ENCODE data around the gene PHF8.

Gene PHF8

DNA sequence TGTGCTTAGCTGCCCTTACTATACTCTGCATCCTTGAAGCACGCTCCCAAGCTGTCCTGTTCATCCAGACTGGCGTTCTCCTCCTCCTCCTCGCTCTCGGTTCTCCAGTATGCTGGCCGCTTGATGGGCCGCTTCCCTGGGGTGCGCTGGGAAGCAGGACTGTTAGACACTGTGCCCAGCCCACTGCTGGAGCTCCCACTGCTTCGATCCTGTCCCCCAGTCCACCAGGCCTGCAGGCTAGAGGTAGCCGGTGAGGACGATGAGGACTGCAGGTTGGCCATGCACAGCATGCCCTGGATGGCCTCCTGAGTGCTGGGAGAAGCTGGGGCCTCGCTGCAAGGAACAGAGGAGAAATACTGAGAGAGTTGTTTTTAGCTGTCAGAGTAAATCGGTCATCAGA, 59.4 kb downstream of the PHF8 start:
- DNase-seq (ENCODE audit: extremely low read depth, low read depth): no peak
- TF ChIP-seq, protein P1, sequence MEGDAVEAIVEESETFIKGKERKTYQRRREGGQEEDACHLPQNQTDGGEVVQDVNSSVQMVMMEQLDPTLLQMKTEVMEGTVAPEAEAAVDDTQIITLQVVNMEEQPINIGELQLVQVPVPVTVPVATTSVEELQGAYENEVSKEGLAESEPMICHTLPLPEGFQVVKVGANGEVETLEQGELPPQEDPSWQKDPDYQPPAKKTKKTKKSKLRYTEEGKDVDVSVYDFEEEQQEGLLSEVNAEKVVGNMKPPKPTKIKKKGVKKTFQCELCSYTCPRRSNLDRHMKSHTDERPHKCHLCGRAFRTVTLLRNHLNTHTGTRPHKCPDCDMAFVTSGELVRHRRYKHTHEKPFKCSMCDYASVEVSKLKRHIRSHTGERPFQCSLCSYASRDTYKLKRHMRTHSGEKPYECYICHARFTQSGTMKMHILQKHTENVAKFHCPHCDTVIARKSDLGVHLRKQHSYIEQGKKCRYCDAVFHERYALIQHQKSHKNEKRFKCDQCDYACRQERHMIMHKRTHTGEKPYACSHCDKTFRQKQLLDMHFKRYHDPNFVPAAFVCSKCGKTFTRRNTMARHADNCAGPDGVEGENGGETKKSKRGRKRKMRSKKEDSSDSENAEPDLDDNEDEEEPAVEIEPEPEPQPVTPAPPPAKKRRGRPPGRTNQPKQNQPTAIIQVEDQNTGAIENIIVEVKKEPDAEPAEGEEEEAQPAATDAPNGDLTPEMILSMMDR (IDR thresholded peaks at IDR 0.05; ENCODE audit: low read depth, low read length): no peak

DNA sequence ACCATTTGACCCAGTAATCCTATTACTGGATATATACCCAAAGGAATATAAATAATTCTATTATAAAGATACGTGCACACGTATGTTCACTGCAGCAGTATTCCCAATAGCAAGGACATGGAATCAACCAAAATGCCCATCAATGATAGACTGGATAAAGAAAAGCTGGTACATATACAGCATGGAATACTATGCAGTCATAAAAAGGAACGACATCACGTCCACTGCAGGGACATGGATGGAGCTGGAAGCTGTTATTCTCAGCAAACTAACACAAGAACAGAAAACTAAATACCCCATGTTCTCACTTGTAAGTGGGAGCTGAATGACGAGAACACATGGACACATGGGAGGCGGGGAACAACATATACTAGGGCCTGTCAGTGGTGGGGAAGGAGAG, 69.7 kb downstream of the PHF8 start:
- no peak for DNase-seq (ENCODE audit: extremely low read depth, low read depth)

DNA sequence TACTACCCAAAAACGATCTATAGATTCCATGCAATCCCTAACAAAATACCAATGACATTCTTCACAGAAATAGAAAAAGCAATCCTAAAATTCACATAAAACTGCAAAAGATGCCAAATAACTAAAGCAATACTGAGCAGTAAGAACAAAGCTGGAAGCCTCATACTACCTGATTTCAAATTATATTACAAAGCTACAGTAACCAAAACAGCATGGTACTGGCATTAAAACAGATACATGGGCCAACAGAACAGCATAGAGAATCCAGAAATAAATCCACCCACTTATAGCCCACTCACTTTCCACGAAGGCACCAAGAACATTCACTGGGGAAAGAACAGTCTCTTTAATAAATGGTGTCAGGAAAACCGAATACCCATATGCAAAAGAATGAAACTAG, 74.7 kb downstream of the PHF8 start:
- DNase-seq (ENCODE audit: extremely low read depth, low read depth): no peak
- TF ChIP-seq, protein P1 (IDR thresholded peaks at IDR 0.05; ENCODE audit: low read depth, low read length): no peak

More for the DNA sequence above, 69.7 kb downstream of the PHF8 start:
- TF ChIP-seq, protein P1 (IDR thresholded peaks at IDR 0.05; ENCODE audit: low read depth, low read length): no peak

DNA sequence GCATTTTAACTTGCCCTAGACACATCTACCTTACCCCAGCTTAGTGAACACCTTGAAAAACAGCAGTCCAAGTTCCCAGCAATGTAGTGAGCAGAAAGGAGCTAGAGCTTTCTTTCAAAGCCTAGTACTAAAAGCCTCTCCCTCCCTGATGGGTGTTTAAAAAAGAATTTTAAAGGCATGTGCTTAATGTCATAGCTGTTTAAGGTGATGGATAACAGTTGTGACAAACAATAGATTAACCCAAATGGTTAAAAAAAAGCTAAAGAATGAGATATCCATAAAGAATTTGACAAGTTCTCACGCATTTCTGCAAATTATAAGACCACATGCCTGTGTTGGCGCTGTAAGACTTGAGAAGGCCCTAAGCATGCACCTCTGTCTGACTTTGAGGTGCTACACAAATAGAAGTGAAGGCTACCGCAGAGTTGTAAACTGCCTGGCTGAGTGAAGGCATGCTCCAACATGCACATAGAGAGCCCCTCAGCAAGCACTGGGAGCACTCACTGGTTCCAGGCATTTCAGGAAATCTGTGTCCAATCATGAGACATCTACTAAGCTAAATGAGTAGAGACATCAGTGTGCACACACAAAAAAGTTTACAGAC, 94.0 kb downstream of the PHF8 start:
- TF ChIP-seq, protein P1 (IDR thresholded peaks at IDR 0.05; ENCODE audit: low read depth, low read length): no peak
- DNase-seq (ENCODE audit: extremely low read depth, low read depth): no peak

DNA sequence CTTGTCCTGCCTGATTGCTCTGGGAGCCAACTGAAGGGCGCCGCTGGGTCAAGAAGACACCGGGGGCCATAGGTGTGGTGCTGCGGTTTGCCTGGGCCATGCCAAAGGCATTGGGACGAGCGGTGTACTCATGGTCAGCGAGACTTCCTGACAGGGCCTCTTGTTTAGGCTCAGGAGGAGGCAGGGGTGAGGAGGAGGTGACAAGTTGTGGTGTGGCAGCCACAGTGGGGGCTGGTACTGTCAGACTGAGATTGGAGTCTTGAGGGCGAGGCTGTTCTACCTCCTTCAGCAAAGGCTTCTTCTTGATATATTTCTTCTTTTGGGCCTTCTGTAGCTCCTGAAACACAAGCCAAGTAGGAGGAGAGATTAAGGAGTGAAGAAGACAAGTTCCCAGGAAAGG, 104.1 kb downstream of the PHF8 start:
- DNase-seq (ENCODE audit: extremely low read depth, low read depth): no peak
- TF ChIP-seq, protein P1 (IDR thresholded peaks at IDR 0.05; ENCODE audit: low read depth, low read length): no peak

GRCh38 chrX:53939127-53939526, 105.1 kb downstream of the PHF8 start:
- DNase-seq (ENCODE audit: extremely low read depth, low read depth): no peak
- TF ChIP-seq, protein P1 (IDR thresholded peaks at IDR 0.05; ENCODE audit: low read depth, low read length): no peak

DNA sequence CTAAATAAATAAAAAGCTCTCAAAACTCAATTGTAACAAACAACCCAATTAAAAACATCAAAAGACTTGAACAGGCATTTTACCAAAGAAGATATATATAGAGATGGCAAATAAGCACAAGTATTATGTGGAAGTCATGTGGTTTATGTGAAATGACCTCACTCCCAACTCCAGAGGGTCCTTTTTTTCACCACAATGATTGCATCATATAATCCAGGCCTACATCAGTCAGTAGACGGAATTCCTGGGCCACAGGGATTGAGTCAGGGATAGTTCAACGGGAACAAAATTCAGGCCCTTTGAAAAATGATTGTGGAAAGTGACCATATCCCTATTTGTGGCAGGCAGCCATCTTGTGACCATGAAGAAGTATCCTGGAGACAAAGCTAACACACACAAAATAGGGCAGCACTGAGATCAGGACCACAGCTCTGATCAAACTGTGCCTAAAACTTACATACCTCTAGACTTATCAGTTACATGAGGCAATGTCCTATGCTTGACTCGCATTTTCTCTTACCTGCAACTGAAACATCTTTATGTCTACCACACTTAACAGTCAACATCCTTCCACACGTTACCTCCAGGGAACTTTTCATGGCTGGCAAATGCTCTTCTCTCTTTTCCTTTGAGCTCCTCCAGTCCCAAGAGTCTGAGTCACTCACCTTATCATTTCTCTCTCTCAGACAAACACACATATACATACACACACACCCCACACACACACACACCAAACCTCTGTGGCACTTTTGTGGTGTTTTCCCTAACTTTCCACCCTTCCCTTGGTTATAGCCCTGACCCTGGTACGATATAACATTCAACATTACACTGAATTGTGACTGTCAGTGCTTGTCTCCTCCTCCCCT, 113.5 kb downstream of the PHF8 start:
- no peak for DNase-seq (ENCODE audit: extremely low read depth, low read depth)
- TF ChIP-seq, protein P1 (IDR thresholded peaks at IDR 0.05; ENCODE audit: low read depth, low read length): no peak
